ENCODE results near the gene STOML1. TPM values are rescaled to one million over a fixed set of nuclear protein-coding genes. Genes with fewer than 3 reads are reported as not detected.

Gene STOML1
- total and polyA plus RNA-seq, 3 donors from 2014 or later = 18.2 to 25.6 (median 20.1) TPM

- Histone ChIP-seq H3K27me3 (no peaks in the 10 kb centered on the region), H3K9me3 (no peaks in the 10 kb centered on the region), H3K36me3 (ENCODE audit: low read depth, missing control alignments) (no peaks in the 10 kb centered on the region), H3K4me1 (no peaks in the 10 kb centered on the region), H3K4me3 (no peak overlapping the region), H3K27ac (no peak overlapping the region)
- intact Hi-C loops (cut with DNase I; ENCODE audit: low total_unique reads) = no loop called here
- DNase-seq = no peak
- WGBS, 2 donors = 85 to 89% methylated on average over 6 of the region's 6 CpGs
- no peak for TF ChIP-seq CTCF (IDR thresholded peaks at IDR 0.05)
- no peak for TF ChIP-seq POLR2A (IDR thresholded peaks at IDR 0.05)
Measured at GRCh38 chr15:73959801-73960200, 32.3 kb downstream of the STOML1 start.

GRCh38 chr15:73959012-73959581 lies 33.0 kb downstream of the STOML1 start:
- Histone ChIP-seq H3K36me3 (ENCODE audit: low read depth, missing control alignments) (no peaks in the 10 kb centered on the region), H3K27ac (no peak overlapping the region), H3K4me1 (no peaks in the 10 kb centered on the region), H3K9me3 (no peaks in the 10 kb centered on the region), H3K4me3 (no peak overlapping the region), H3K27me3 (no peaks in the 10 kb centered on the region)
- DNase-seq = no peak
- WGBS, 2 donors = 67 to 75% methylated on average over 8 of the region's 8 CpGs
- intact Hi-C loops (cut with DNase I; ENCODE audit: low total_unique reads) = no loop called here
- TF ChIP-seq CTCF (IDR thresholded peaks at IDR 0.05) (no peak), POLR2A (IDR thresholded peaks at IDR 0.05) (no peak)

- no peaks in the 10 kb centered on the region for H3K9me3 ChIP-seq
- no peaks in the 10 kb centered on the region for H3K36me3 ChIP-seq (ENCODE audit: low read depth, missing control alignments)
- no peak overlapping the region for H3K4me3 ChIP-seq
- DNase-seq = no peak
- no peak for TF ChIP-seq POLR2A (IDR thresholded peaks at IDR 0.05)
- no peak for TF ChIP-seq CTCF (IDR thresholded peaks at IDR 0.05)
- intact Hi-C loops (cut with DNase I; ENCODE audit: low total_unique reads) = no loop called here
- 92 to 95% methylated on average over 2 of the region's 2 CpGs for WGBS, 2 donors
- peaks cover 1% of the 10 kb centered on the region for H3K4me1 ChIP-seq
- H3K27me3 ChIP-seq = no peaks in the 10 kb centered on the region
- no peak overlapping the region for H3K27ac ChIP-seq
Measured at GRCh38 chr15:73957785-73958184, 34.3 kb downstream of the STOML1 start.

- no peak for DNase-seq
- no peak overlapping the region for H3K4me3 ChIP-seq
- H3K4me1 ChIP-seq = peaks cover 6% of the 10 kb centered on the region
- 86% methylated on average over 8 of the region's 8 CpGs for WGBS, 2 donors
- no peaks in the 10 kb centered on the region for H3K9me3 ChIP-seq
- no peaks in the 10 kb centered on the region for H3K27me3 ChIP-seq
- no peaks in the 10 kb centered on the region for H3K36me3 ChIP-seq (ENCODE audit: low read depth, missing control alignments)
- intact Hi-C loops (cut with DNase I; ENCODE audit: low total_unique reads) = no loop called here
- H3K27ac ChIP-seq = no peak overlapping the region
- TF ChIP-seq CTCF (IDR thresholded peaks at IDR 0.05) = no peak
- TF ChIP-seq POLR2A (IDR thresholded peaks at IDR 0.05) = no peak
Measured at GRCh38 chr15:73957276-73957675, 34.8 kb downstream of the STOML1 start.

GRCh38 chr15:73956743-73957135 lies 35.4 kb downstream of the STOML1 start:
- H3K27ac ChIP-seq = peak overlapping the region in 1 of 2 donors; percentile 6
- H3K27me3 ChIP-seq = no peaks in the 10 kb centered on the region
- peaks cover 11% of the 10 kb centered on the region for H3K4me1 ChIP-seq
- intact Hi-C loops (cut with DNase I; ENCODE audit: low total_unique reads) = no loop called here
- no peak for DNase-seq
- TF ChIP-seq POLR2A (IDR thresholded peaks at IDR 0.05) = no peak
- TF ChIP-seq CTCF (IDR thresholded peaks at IDR 0.05) = no peak
- WGBS, 2 donors = 78 to 79% methylated on average over 9 of the region's 9 CpGs
- no peaks in the 10 kb centered on the region for H3K36me3 ChIP-seq (ENCODE audit: low read depth, missing control alignments)
- H3K4me3 ChIP-seq = no peak overlapping the region
- H3K9me3 ChIP-seq = no peaks in the 10 kb centered on the region
